Activated CD4-positive, alpha-beta T cell treated with anti-CD3 and anti-CD28 coated beads for 24 hours (primary cell): ENCODE data around the gene ZNF625.

Source experiments
- DNase-seq, 2 donors: peaks; one replicate each; pipeline ENCODE4 v3.0.0-alpha.2; 2020; ENCODE audit warnings: low read depth in 2 of 2

The ZNF625 gene

GRCh38 chr19:12156223-12157058, at the start of gene ZNF625:
Gene ZNF625 (minus strand): TSS chr19:12156734. CDS start chr19:12156558, 176 bp downstream.
- DNase-seq, result peak in 1 of 2 donors; percentile 41

- no peak for DNase-seq
Observed at GRCh38 chr19:12205296-12205695, 48.8 kb upstream of the ZNF625 start.

GRCh38 chr19:12202250-12202649, 45.7 kb upstream of the ZNF625 start:
- peak in 1 of 2 donors; percentile 21 for DNase-seq

GRCh38 chr19:12199757-12200419, 43.4 kb upstream of the ZNF625 start:
- DNase-seq, result no peak

GRCh38 chr19:12198136-12198535, 41.6 kb upstream of the ZNF625 start:
- no peak for DNase-seq

- peak; percentile 48 to 70 for DNase-seq
Observed at GRCh38 chr19:12194827-12195731, 38.5 kb upstream of the ZNF625 start.

- DNase-seq, result no peak
Observed at GRCh38 chr19:12187625-12188024, 31.1 kb upstream of the ZNF625 start.

GRCh38 chr19:12180377-12180776, 23.8 kb upstream of the ZNF625 start:
- DNase-seq, result no peak

GRCh38 chr19:12166626-12167025, 10.1 kb upstream of the ZNF625 start:
- DNase-seq, result no peak

- no peak for DNase-seq
Observed at GRCh38 chr19:12163826-12164225, 7.3 kb upstream of the ZNF625 start.

GRCh38 chr19:12162882-12163806, 6.6 kb upstream of the ZNF625 start, which contains the start of gene ZNF136:
Gene ZNF136 (plus strand): TSS chr19:12163096. CDS start chr19:12163204, 108 bp downstream.
- DNase-seq, result peak; percentile 87 to 90

- DNase-seq, result no peak
Observed at GRCh38 chr19:12162513-12162881, 6.0 kb upstream of the ZNF625 start.

- DNase-seq, result no peak
Observed at GRCh38 chr19:12159773-12160414, 3.4 kb upstream of the ZNF625 start.

- DNase-seq, result no peak
Observed at GRCh38 chr19:12155324-12155860, 1.1 kb downstream of the ZNF625 start.

GRCh38 chr19:12145348-12145747, 11.2 kb downstream of the ZNF625 start:
- DNase-seq, result no peak

GRCh38 chr19:12141405-12141736, 15.2 kb downstream of the ZNF625 start:
- no peak for DNase-seq

- peak; percentile 84 for DNase-seq
Observed at GRCh38 chr19:12140545-12141404, 15.8 kb downstream of the ZNF625 start.

GRCh38 chr19:12139885-12140544, 16.5 kb downstream of the ZNF625 start, which contains the start of gene ZNF20:
Gene ZNF20 (minus strand): TSS chr19:12140350. CDS start chr19:12140182, 168 bp downstream.
- DNase-seq, result peak; percentile 84 to 91

GRCh38 chr19:12139269-12139668, 17.3 kb downstream of the ZNF625 start:
- DNase-seq, result no peak
